GM10266 (cell line): ENCODE measurements around the gene TAAR9.
"Not testable (repeated sequence)": the region's sequence is repeated elsewhere in the genome, so short reads cannot be mapped to it uniquely, and the experiment has no call there.

Source experiments
- DNase-seq: peaks from one replicate; pipeline ENCODE4 v3.0.0; 2012; ENCODE audit errors: extremely low spot score
- CTCF ChIP-seq: IDR thresholded peaks from 2 replicates; pipeline ENCODE4 v1.5.1; 2012; ENCODE audit warnings: mild to moderate bottlenecking, low read depth; ENCODE audit not compliant: control insufficient read depth, insufficient read depth; ENCODE audit errors: missing control alignments

Gene TAAR9

DNA sequence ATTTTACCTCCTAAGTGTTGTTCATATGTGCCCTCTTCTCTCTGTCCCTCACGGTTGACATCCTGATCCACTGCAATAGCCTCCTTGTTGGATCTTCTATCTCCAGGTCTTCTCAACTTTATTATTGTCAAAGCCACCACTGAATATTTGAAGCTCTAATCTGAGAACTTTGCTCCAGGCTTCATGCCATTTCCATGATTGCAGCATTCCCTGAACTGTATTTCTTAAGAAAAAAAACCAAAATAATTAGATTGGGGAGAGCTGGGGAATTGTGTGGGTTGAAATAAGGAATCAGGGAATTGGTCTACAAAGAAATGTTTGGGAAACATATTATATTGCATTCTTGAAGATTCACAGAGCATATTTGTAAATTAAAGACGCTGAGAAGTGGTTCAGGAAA lies 22.7 kb upstream of the TAAR9 start:
- no peak for TF ChIP-seq CTCF
- DNase-seq = no peak

GRCh38 chr6:132520953-132521352 lies 17.1 kb upstream of the TAAR9 start:
- TF ChIP-seq CTCF = no peak
- no peak for DNase-seq

GRCh38 chr6:132524646-132525045 lies 13.4 kb upstream of the TAAR9 start:
- DNase-seq = no peak
- TF ChIP-seq CTCF = no peak

DNA sequence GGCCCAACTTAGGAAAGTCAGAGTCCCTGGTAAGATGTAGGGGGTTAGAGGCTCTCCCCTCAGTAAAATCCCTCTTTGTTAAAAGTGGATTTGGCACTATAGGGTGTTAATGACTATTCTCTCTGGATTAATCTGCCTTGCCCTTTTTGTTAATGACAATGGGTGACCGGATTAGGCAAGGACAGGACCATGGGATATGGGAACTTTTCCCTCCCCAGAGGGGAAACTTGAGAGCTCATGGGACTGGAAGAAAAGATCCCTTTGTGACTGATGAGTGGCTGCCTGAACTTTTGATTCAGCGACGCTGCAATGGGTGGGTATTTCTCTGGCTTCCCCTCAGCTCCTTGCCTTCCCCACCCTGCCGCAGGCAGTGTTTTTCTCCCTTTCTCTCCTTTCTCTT lies 12.2 kb upstream of the TAAR9 start:
- no peak for TF ChIP-seq CTCF
- DNase-seq = no peak

- TF ChIP-seq CTCF = no peak
- no peak for DNase-seq
Measured at GRCh38 chr6:132526461-132526860, 11.6 kb upstream of the TAAR9 start.

DNA sequence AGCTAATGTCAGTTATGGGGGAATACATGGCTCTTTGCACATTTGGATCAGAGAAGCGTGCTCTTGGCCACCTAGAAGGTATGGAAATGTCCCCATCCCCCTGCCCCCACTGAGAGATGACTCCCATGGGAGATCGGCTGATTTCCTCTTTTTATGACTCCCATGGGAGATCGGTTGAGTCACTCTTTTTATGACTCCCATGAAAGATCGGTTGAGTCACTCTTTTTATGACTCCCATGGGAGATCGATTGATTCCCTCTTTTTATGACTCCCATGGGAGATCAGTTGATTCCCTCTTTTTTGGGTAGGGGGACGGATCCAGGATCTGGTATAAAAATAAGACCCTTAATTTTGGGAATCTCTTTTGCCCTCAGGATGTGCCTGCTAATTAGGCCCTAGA lies 10.3 kb upstream of the TAAR9 start:
- DNase-seq = no peak
- no peak for TF ChIP-seq CTCF

- no peak for DNase-seq
- TF ChIP-seq CTCF = peak; percentile 77
Measured at GRCh38 chr6:132530293-132530974, 7.6 kb upstream of the TAAR9 start.

- not testable (repeated sequence) for DNase-seq
Measured at GRCh38 chr6:132534546-132534945, 3.5 kb upstream of the TAAR9 start.
